ENCODE data around the gene ANXA3. TPM values are rescaled to one million over a fixed set of nuclear protein-coding genes. Genes with fewer than 3 reads are reported as not detected.

Gene ANXA3
- total and polyA plus RNA-seq, 2 donors (not counting 3 experiments of a cell fraction or from before 2014, with no cell fraction given), result 52.9 to 78.4 TPM

DNA sequence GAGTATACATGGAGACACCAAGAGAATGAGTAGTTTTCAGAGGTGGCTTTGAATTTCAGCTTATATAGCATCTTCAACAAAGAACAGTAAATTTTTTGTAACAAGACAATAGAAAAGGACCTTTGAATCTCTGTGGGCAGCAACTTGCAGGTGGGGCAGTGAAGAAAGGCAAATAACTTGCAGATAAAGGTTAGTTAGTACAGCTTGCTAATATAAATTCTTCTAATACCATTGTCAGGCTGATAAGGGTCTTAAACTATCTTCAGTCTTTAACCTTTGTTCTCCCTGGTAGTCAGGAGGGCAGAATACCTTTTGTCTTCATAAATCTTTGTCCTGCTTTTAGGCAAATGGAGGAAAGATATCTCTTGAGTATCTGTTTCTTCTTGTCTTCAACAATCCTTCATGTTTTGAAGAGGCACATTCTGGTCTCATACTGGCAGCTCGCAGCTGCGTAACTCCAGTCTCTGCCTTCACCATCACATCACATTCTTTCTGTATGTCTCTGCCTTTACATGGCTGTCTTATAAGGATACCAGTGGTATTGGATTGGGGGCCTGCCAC is 16.0 kb downstream of the ANXA3 start:
- TF ChIP-seq CTCF (IDR thresholded peaks at IDR 0.05; ENCODE audit: extremely low read depth in 1 of 2, insufficient read depth in 1 of 2, low read depth in 1 of 2, low read length in 2 of 2) (no peak), POLR2AphosphoS5 (IDR thresholded peaks at IDR 0.05; ENCODE audit: insufficient read depth, low read depth, low read length) (no peak), MAX (IDR thresholded peaks at IDR 0.05; ENCODE audit: insufficient read depth, insufficient read length) (no peak), MYC (IDR thresholded peaks at IDR 0.05; ENCODE audit: low read depth, low read length) (no peak), EZH2 (IDR thresholded peaks at IDR 0.05; ENCODE audit: borderline replicate concordance, low read depth, low read length, severe bottlenecking) (no peak), FOS (IDR thresholded peaks at IDR 0.05; ENCODE audit: borderline replicate concordance, insufficient read depth, low read length) (no peak), POLR2A (IDR thresholded peaks at IDR 0.05; ENCODE audit: low read depth, low read length) (no peak), GATA2 (IDR thresholded peaks at IDR 0.05; ENCODE audit: insufficient read depth, insufficient read length, low read depth, low read length) (no peak), JUN (IDR thresholded peaks at IDR 0.05; ENCODE audit: borderline replicate concordance, insufficient read depth, insufficient read length, low read depth) (no peak)
- Histone ChIP-seq H3K79me2 (ENCODE audit: control insufficient read depth, insufficient read depth, low read length) (no peaks in the 10 kb centered on the region), H3K9me1 (replicated peaks; ENCODE audit: control insufficient read depth, extremely low read depth, insufficient read depth, low read length) (no peaks in the 10 kb centered on the region), H3K4me3 (replicated peaks in 1 of 3; ENCODE audit: insufficient read depth in 1 of 3, low read depth in 1 of 3, low read length in 3 of 3) (no peak overlapping the region), H3K27ac (ENCODE audit: insufficient read depth, low read depth, low read length) (no peak overlapping the region), H3K4me1 (ENCODE audit: control insufficient read depth, extremely low read depth, insufficient read depth, low read length) (peaks cover 33% of the 10 kb centered on the region), H3K9me3 (replicated peaks; ENCODE audit: control insufficient read depth, insufficient read depth, low read length) (no peaks in the 10 kb centered on the region), H3K36me3 (ENCODE audit: control insufficient read depth in 2 of 2, extremely low read depth in 1 of 2, insufficient read depth in 2 of 2, low read length in 2 of 2) (peaks cover 0 to 4% of the 10 kb centered on the region in 2 experiments), H2AFZ (ENCODE audit: low read depth, low read length) (no peak overlapping the region), H3K9ac (replicated peaks; ENCODE audit: extremely low read depth, insufficient read depth, low read length) (no peak overlapping the region), H3K4me2 (ENCODE audit: insufficient read depth, low read length) (no peak overlapping the region), H3K27me3 (ENCODE audit: control insufficient read depth in 2 of 2, insufficient read depth in 2 of 2, low read length in 2 of 2) (no peaks in the 10 kb centered on the region), H4K20me1 (replicated peaks; ENCODE audit: control insufficient read depth, extremely low read depth, insufficient read depth, low read length) (no peaks in the 10 kb centered on the region)
- POLR2A ChIA-PET, result no interaction called here
- no TSS peak for BruUV-seq (replicated peaks)
- FAIRE-seq (no peak), DNase-seq (ENCODE audit: low read depth, low spot score) (no peak)
- CTCF ChIA-PET, result no interaction called here
- dilution Hi-C loops (cut with MboI; ENCODE audit: extremely low pct_ligation_motif_present, low sequenced_read_pairs) (no loop called here), intact Hi-C loops (cut with micrococcal nuclease) (loop anchor here (2.0 to 5.0 kb wide), 3 partner anchors 33 to 510 kb away; partner anchors contain the start of gene FRAS1)
